WI38 (cell line): ENCODE results near the gene ALB.

ENCODE experiments used
- H3K4me3 ChIP-seq: 2 replicates; pipeline ENCODE4 v1.5.1; 2011; ENCODE audit warnings: low read depth, mild to moderate bottlenecking, control low read depth, low read length
- CTCF ChIP-seq: IDR thresholded peaks from 2 replicates; pipeline ENCODE4 v1.5.1; 2012; ENCODE audit warnings: low read depth, mild to moderate bottlenecking, control low read depth, low read length

Gene ALB

GRCh38 chr4:73409012-73409862 is 5.2 kb downstream of the ALB start:
- H3K4me3 ChIP-seq = no peak overlapping the region
- TF ChIP-seq CTCF = no peak

GRCh38 chr4:73409978-73410548 is 6.0 kb downstream of the ALB start:
- TF ChIP-seq CTCF = no peak
- no peak overlapping the region for H3K4me3 ChIP-seq

DNA sequence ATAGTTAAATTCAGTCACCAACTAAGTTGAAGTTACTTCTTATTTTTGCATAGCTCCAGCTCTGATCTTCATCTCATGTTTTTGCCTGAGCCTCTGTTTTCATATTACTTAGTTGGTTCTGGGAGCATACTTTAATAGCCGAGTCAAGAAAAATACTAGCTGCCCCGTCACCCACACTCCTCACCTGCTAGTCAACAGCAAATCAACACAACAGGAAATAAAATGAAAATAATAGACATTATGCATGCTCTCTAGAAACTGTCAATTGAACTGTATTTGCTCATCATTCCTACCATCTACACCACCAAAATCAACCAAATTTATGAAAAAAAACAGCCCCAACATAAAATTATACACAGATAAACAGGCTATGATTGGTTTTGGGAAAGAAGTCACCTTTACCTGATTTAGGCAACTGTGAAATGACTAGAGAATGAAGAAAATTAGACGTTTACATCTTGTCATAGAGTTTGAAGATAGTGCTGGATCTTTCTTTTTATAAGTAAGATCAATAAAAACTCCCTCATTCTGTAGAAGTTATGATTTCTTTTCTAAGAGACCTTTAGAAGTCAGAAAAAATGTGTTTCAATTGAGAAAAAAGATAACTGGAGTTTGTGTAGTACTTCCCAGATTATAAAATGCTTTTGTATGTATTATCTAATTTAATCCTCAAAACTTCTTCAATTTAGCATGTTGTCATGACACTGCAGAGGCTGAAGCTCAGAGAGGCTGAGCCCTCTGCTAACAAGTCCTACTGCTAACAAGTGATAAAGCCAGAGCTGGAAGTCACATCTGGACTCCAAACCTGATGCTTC is 7.0 kb downstream of the ALB start:
- no peak overlapping the region for H3K4me3 ChIP-seq
- TF ChIP-seq CTCF = no peak

- TF ChIP-seq CTCF = no peak
- H3K4me3 ChIP-seq = no peak overlapping the region
Measured at GRCh38 chr4:73411731-73412414, 7.8 kb downstream of the ALB start.

DNA sequence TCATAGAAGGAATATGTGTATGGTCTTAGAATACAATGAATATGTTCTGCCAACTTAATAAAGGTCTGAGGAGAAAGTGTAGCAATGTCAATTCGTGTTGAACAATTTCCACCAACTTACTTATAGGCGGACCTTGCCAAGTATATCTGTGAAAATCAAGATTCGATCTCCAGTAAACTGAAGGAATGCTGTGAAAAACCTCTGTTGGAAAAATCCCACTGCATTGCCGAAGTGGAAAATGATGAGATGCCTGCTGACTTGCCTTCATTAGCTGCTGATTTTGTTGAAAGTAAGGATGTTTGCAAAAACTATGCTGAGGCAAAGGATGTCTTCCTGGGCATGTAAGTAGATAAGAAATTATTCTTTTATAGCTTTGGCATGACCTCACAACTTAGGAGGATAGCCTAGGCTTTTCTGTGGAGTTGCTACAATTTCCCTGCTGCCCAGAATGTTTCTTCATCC is 9.2 kb downstream of the ALB start:
- TF ChIP-seq CTCF = no peak
- no peak overlapping the region for H3K4me3 ChIP-seq

DNA sequence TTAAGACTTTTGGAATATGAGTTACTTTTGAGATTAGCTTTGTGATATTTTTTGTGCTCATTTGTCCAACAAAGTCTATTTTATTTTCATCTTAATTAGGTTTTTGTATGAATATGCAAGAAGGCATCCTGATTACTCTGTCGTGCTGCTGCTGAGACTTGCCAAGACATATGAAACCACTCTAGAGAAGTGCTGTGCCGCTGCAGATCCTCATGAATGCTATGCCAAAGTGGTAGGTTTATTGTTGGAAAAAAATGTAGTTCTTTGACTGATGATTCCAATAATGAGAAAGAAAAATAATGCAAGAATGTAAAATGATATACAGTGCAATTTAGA is 10.8 kb downstream of the ALB start:
- TF ChIP-seq CTCF = no peak
- no peak overlapping the region for H3K4me3 ChIP-seq
